SK-N-MC (cell line): ENCODE measurements around the gene JPH3.
"Not testable (repeated sequence)": the region's sequence is repeated elsewhere in the genome, so short reads cannot be mapped to it uniquely, and the experiment has no call there.

Experiments used
- DNase-seq: peaks from one replicate; pipeline ENCODE4 v3.0.0-alpha.2; 2011; ENCODE audit warnings: low read depth, low spot score
- H3K27ac ChIP-seq: fragments of 200-600 bp; sonication (generic); 2 replicates; pipeline ENCODE4 v1.5.1; 2016; ENCODE audit warnings: mixed run types
- H3K36me3 ChIP-seq: fragments of 200-600 bp; sonication (generic); 2 replicates; pipeline ENCODE4 v1.6.1; 2017; ENCODE audit warnings: antibody characterized with exemption, low read length, mixed read lengths; ENCODE audit not compliant: insufficient read depth
- H3K4me3 ChIP-seq: fragments of 200-600 bp; sonication (generic); 2 replicates; pipeline ENCODE4 v1.5.1; 2016
- H3K9ac ChIP-seq: fragments of 200-600 bp; sonication (generic); 2 replicates; pipeline ENCODE4 v1.8.0; 2017; ENCODE audit warnings: mixed run types, mixed read lengths; ENCODE audit not compliant: insufficient read length
- H3K9me3 ChIP-seq: fragments of 200-600 bp; sonication (generic); 2 replicates; pipeline ENCODE4 v1.6.1; 2017; ENCODE audit warnings: low read depth, mild to moderate bottlenecking, antibody characterized with exemption, low read length, moderate library complexity, mixed read lengths
- EZH2 ChIP-seq: fragments of 200-600 bp; sonication (generic); IDR thresholded peaks from one replicate; pipeline ENCODE4 v1.6.1; 2017; ENCODE audit warnings: antibody characterized with exemption
- FOXP2 ChIP-seq: optimal IDR thresholded peaks from 2 replicates; pipeline ENCODE3; 2011; ENCODE audit warnings: mild to moderate bottlenecking, moderate library complexity; ENCODE audit not compliant: insufficient read depth; ENCODE audit errors: extremely low read length, control extremely low read depth
- POLR2AphosphoS5 ChIP-seq: IDR thresholded peaks from 2 replicates; pipeline ENCODE4 v1.6.1; 2012; ENCODE audit warnings: mild to moderate bottlenecking, low read depth, low read length, borderline replicate concordance

The JPH3 gene

DNA sequence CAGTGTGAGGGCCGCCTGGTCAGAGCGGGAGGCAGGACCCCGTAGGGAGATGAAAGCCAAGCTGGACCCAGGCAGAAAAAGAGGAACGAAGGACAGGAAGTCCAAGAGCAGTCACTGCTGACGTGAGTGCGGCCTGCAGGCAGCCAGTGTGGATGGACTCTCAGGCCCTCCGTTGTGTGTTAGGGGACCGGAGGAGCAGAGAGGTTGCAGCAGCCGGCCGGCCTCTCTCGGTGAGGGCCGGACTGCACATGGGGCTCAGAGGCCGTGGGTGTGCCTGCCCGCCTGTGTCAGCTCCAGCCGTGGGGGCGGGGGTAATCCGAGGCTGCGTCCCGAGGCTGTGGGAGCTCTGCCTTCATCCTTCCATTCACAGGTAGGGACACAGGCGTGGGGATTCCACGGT lies 67.4 kb downstream of the JPH3 start:
- Histone ChIP-seq H3K9me3 (no peaks in the 10 kb centered on the region), H3K9ac (no peak overlapping the region), H3K27ac (no peak overlapping the region), H3K4me3 (no peak overlapping the region), H3K36me3 (no peaks in the 10 kb centered on the region)
- no peak for DNase-seq
- TF ChIP-seq POLR2AphosphoS5: no peak
- TF ChIP-seq FOXP2: no peak
- TF ChIP-seq EZH2: no peak

GRCh38 chr16:87671221-87671620 lies 68.9 kb downstream of the JPH3 start:
- DNase-seq: no peak
- Histone ChIP-seq H3K27ac (no peak overlapping the region), H3K9ac (no peak overlapping the region), H3K36me3 (no peaks in the 10 kb centered on the region), H3K9me3 (no peaks in the 10 kb centered on the region), H3K4me3 (no peak overlapping the region)
- TF ChIP-seq EZH2: no peak
- TF ChIP-seq POLR2AphosphoS5: no peak
- no peak for TF ChIP-seq FOXP2

DNA sequence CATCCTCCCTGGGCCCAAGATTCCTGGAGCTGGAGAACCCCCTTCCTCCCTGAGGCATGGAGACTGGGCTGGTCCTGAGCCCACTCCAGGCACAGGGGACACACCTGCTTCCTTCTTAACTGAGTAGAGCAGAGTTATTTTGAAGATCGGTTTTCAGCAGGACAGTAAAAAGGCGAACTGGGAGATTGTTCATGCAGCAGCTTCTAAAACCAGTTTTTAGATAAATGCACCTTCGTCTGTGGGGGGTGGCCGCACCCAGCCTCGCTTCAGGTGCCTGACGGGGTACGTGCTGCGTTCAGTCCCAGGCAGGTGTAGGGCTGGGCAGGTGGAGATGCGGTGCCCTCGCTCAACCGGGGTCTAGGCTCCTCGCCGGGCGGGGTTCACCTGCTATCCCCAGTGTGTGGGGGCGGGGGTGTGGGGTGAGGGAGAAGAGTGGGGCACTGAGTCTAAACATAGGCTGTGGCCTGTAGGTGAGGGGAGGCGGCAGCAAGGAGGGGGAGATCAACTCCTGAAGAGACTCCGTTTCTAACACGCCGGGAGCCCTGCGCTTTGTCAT lies 69.5 kb downstream of the JPH3 start:
- TF ChIP-seq FOXP2: no peak
- no peak for TF ChIP-seq EZH2
- TF ChIP-seq POLR2AphosphoS5: no peak
- no peak overlapping the region for H3K9ac ChIP-seq
- H3K9me3 ChIP-seq: no peaks in the 10 kb centered on the region
- H3K36me3 ChIP-seq: no peaks in the 10 kb centered on the region
- no peak for DNase-seq
- no peak overlapping the region for H3K27ac ChIP-seq
- no peak overlapping the region for H3K4me3 ChIP-seq

DNA sequence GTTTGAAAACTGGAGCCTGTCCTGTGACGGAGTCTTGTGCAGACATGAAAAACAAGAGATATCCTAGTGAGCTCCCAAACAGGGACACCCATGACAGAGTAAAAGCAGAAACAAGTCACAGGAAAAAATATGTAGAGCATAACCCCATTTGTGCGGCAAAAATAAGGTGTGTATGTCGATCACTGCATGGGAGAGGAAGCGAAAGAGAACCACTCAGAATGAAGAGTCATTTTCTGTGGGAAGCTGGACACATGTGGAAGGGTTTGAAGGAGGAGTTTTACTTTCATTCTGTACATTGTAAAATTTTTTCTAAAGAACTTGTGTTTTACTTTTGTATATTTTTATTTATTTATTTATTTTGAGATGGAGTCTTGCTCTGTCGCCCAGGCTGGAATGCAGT lies 72.1 kb downstream of the JPH3 start:
- DNase-seq: no peak
- H3K27ac ChIP-seq: no peak overlapping the region
- H3K9me3 ChIP-seq: no peaks in the 10 kb centered on the region
- no peaks in the 10 kb centered on the region for H3K36me3 ChIP-seq
- TF ChIP-seq EZH2: no peak
- TF ChIP-seq POLR2AphosphoS5: no peak
- no peak for TF ChIP-seq FOXP2
- H3K4me3 ChIP-seq: no peak overlapping the region
- no peak overlapping the region for H3K9ac ChIP-seq

- TF ChIP-seq EZH2 (no peak), FOXP2 (no peak), POLR2AphosphoS5 (no peak)
- Histone ChIP-seq H3K27ac (no peak overlapping the region), H3K9ac (no peak overlapping the region), H3K9me3 (no peaks in the 10 kb centered on the region), H3K36me3 (no peaks in the 10 kb centered on the region), H3K4me3 (no peak overlapping the region)
- DNase-seq: no peak
Measured at GRCh38 chr16:87675111-87675719, 72.9 kb downstream of the JPH3 start.

GRCh38 chr16:87677830-87678229 lies 75.5 kb downstream of the JPH3 start:
- Histone ChIP-seq H3K9ac (no peak overlapping the region), H3K27ac (no peak overlapping the region), H3K4me3 (no peak overlapping the region), H3K36me3 (no peaks in the 10 kb centered on the region), H3K9me3 (no peaks in the 10 kb centered on the region)
- no peak for DNase-seq
- no peak for TF ChIP-seq FOXP2
- no peak for TF ChIP-seq EZH2
- no peak for TF ChIP-seq POLR2AphosphoS5

DNA sequence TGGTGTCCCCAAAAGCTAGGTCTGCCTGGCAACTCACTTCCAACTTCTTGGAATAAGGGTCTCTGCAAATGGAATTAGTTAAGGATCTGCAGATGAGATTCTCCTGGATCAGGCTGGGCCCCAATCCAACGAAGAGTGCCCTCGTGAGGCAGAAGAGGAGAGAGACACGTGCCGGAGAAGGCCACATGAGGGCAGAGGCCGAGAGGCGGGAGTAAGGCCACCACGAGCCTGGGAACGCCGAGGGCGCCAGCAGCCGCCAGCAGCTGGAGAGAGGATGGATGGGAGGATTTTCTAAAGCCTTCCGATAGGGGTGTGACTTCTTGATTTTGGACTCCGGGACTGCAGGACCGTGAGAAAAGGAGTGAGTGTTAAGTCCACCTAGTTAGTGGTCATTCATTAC lies 76.3 kb downstream of the JPH3 start:
- Histone ChIP-seq H3K9me3 (no peaks in the 10 kb centered on the region), H3K27ac (no peak overlapping the region), H3K9ac (no peak overlapping the region), H3K4me3 (no peak overlapping the region), H3K36me3 (no peaks in the 10 kb centered on the region)
- DNase-seq: no peak
- TF ChIP-seq FOXP2 (no peak), EZH2 (no peak), POLR2AphosphoS5 (no peak)

DNA sequence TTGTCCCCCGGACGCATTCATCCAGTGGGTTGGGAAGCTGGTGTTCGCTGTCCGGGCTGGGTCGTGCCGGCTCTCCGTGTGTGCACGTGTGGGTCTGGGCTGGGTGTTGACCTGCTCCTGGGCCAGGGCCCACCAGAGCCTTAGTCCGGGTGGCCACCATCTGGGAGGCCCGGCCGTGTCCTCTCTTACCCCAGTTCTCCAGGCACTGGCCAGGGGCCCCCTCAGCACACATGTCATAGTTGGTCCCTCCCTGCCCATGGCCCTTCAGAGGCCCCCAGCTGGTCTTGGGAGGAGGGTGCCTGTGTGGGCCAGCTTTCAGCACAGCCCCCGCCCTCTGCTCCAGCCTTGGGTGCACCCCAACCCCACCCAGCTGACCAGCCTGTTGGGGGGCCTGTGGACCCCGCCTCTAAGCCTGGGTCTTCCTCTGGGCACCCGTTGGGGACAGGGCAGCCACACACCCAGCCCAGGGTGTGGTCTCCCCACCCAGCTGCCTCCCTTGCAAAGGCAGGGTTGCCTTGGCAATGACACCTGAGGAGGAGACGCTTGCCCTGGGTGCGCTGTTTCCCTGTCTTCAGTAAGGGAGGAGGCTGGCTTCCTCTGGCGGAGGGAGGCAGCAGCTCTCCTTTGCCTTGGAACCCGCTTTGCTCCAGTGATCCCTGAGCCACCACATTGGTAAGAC lies 77.4 kb downstream of the JPH3 start:
- no peak overlapping the region for H3K4me3 ChIP-seq
- no peaks in the 10 kb centered on the region for H3K36me3 ChIP-seq
- TF ChIP-seq FOXP2 (no peak), POLR2AphosphoS5 (no peak), EZH2 (no peak)
- no peak for DNase-seq
- no peak overlapping the region for H3K9ac ChIP-seq
- H3K9me3 ChIP-seq: no peaks in the 10 kb centered on the region
- H3K27ac ChIP-seq: no peak overlapping the region

DNA sequence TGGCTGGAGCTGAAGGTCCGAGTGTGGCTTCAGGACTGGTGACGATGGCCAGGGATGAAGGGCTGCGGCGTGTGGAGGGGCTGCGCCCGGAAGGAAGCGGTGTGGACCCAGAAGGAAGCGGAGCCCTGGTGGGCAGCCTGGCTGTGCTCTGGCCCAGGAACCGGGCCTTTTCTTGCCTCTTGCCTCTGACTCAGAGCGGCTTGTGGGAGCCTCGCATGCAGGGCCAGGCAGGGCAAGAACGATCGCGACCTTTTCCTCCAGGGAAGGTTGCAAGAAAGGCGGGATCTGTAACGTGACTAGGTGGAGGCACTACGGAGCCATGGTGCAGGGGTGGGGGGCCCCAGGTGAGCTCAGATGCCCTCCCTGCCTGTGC lies 78.0 kb downstream of the JPH3 start:
- no peak for DNase-seq
- Histone ChIP-seq H3K4me3 (no peak overlapping the region), H3K9me3 (no peaks in the 10 kb centered on the region), H3K36me3 (no peaks in the 10 kb centered on the region), H3K27ac (no peak overlapping the region), H3K9ac (no peak overlapping the region)
- TF ChIP-seq EZH2: no peak
- no peak for TF ChIP-seq FOXP2
- no peak for TF ChIP-seq POLR2AphosphoS5

DNA sequence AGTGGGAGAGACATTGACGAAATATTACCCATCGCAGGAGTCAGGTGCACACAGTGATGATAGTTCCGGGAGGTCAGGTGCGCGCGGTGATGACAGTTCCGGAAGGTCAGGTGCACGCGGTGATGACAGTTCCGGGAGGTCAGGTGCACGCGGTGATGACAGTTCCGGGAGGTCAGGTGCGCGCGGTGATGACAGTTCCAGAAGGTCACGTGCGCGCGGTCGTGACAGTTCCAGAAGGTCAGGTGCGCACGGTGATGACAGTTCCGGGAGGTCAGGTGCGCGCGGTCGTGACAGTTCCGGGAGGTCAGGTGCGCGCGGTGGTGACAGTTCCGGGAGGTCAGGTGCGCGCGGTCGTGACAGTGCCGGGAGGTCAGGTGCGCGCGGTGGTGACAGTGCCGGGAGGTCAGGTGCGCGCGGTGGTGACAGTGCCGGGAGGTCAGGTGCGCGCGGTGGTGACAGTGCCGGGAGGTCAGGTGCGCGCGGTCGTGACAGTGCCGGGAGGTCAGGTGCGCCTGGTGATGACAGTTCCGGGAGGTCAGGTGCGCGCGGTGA lies 78.8 kb downstream of the JPH3 start:
- H3K27ac ChIP-seq: not testable (repeated sequence)

More for the DNA sequence above, 78.8 kb downstream of the JPH3 start:
- H3K4me3 ChIP-seq, DNase-seq, H3K9me3 ChIP-seq, H3K36me3 ChIP-seq, H3K9ac ChIP-seq: not testable (repeated sequence)
